Measurements from ENCODE around the gene SPC25. TPM values are rescaled to one million over a fixed set of nuclear protein-coding genes. Genes with fewer than 3 reads are reported as not detected.

SPC25 gene
- total RNA-seq, 1 donor from 2014 or later, result 7.1 TPM

DNA sequence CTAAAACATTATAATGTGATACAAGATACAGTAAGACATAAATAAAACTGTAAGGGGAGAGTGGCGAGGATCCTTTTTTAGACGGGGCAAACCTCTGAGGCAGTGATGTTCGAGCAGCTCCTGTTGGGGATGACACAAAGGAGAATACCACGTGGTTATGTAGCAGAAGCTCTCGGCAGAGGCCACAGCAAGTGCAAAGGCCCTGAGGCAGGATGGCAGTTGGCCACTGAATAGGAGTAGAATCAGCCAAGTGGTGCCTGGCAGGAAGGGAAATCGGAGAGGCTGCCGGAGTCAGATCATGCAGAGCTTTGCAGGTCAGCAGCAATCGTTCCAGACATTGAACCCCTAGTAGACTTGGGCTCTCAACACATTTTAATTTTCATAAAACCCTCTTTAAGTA, 68.7 kb downstream of the SPC25 start:
- TF ChIP-seq, protein P1, sequence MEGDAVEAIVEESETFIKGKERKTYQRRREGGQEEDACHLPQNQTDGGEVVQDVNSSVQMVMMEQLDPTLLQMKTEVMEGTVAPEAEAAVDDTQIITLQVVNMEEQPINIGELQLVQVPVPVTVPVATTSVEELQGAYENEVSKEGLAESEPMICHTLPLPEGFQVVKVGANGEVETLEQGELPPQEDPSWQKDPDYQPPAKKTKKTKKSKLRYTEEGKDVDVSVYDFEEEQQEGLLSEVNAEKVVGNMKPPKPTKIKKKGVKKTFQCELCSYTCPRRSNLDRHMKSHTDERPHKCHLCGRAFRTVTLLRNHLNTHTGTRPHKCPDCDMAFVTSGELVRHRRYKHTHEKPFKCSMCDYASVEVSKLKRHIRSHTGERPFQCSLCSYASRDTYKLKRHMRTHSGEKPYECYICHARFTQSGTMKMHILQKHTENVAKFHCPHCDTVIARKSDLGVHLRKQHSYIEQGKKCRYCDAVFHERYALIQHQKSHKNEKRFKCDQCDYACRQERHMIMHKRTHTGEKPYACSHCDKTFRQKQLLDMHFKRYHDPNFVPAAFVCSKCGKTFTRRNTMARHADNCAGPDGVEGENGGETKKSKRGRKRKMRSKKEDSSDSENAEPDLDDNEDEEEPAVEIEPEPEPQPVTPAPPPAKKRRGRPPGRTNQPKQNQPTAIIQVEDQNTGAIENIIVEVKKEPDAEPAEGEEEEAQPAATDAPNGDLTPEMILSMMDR (IDR thresholded peaks at IDR 0.05; ENCODE audit: partially characterized antibody, unreplicated experiment), result no peak
- H3K4me3 Mint-ChIP-seq (ENCODE audit: unreplicated experiment), result no peak overlapping the region
- H3K36me3 Mint-ChIP-seq (ENCODE audit: unreplicated experiment), result no peaks in the 10 kb centered on the region
- no peaks in the 10 kb centered on the region for H3K9me3 Mint-ChIP-seq (ENCODE audit: unreplicated experiment)
- H3K27me3 Mint-ChIP-seq (ENCODE audit: unreplicated experiment), result no peaks in the 10 kb centered on the region
- H3K27ac Mint-ChIP-seq (ENCODE audit: unreplicated experiment), result no peak overlapping the region
- DNase-seq, result no peak
- peaks cover 10% of the 10 kb centered on the region for H3K4me1 Mint-ChIP-seq (ENCODE audit: low read depth, unreplicated experiment)

Other genes with a start within 250 kb of the SPC25 start
- gene NOSTRIN, start 87.8 kb downstream of the SPC25 start, total RNA-seq (ENCODE audit: unreplicated experiment), result not detected
- gene G6PC2, start 10.9 kb upstream of the SPC25 start, total RNA-seq (ENCODE audit: unreplicated experiment), result not detected
- not detected for gene ABCB11, start 140.9 kb upstream of the SPC25 start, total RNA-seq (ENCODE audit: unreplicated experiment)
- gene DHRS9, start 179.1 kb upstream of the SPC25 start, total RNA-seq (ENCODE audit: unreplicated experiment), result not detected

All from glutamatergic neuron (in vitro differentiated cells).